ENCODE data around the gene LSM12. TPM values are rescaled to one million over a fixed set of nuclear protein-coding genes. Genes with fewer than 3 reads are reported as not detected.

LSM12 gene
- total and polyA plus RNA-seq, 7 donors: 39.6 to 65.9 (median 47.9) TPM

GRCh38 chr17:44113382-44113781 lies 46.9 kb upstream of the LSM12 start:
- intact Hi-C loops (cut with DNase I): loop anchor here (5.0 to 10.0 kb wide), 3 partner anchors 41 to 1731 kb away; partner anchors contain the start of genes G6PC3 (in 1 of the 2) and TMEM101 (in 1 of the 2)
- peaks cover 88% of the 10 kb centered on the region for H3K4me1 ChIP-seq
- H3K9me3 ChIP-seq: no peaks in the 10 kb centered on the region
- H3K4me3 ChIP-seq: peak overlapping the region; percentile 1
- WGBS, 3 donors: 50 to 100% (median 82%) methylated on average over 1 of the region's 1 CpG
- DNase-seq (no peak), ATAC-seq (no peak)
- no peaks in the 10 kb centered on the region for H3K27me3 ChIP-seq (ENCODE audit: insufficient read depth in 3 of 3, low read length in 2 of 3)
- TF ChIP-seq CTCF (IDR thresholded peaks at IDR 0.05): no peak
- H3K27ac ChIP-seq: peak overlapping the region; percentile 96
- peaks cover 0 to 30% of the 10 kb centered on the region in 2 donors for H3K36me3 ChIP-seq (ENCODE audit: insufficient read depth in 1 of 2, low read depth in 1 of 2)

DNA sequence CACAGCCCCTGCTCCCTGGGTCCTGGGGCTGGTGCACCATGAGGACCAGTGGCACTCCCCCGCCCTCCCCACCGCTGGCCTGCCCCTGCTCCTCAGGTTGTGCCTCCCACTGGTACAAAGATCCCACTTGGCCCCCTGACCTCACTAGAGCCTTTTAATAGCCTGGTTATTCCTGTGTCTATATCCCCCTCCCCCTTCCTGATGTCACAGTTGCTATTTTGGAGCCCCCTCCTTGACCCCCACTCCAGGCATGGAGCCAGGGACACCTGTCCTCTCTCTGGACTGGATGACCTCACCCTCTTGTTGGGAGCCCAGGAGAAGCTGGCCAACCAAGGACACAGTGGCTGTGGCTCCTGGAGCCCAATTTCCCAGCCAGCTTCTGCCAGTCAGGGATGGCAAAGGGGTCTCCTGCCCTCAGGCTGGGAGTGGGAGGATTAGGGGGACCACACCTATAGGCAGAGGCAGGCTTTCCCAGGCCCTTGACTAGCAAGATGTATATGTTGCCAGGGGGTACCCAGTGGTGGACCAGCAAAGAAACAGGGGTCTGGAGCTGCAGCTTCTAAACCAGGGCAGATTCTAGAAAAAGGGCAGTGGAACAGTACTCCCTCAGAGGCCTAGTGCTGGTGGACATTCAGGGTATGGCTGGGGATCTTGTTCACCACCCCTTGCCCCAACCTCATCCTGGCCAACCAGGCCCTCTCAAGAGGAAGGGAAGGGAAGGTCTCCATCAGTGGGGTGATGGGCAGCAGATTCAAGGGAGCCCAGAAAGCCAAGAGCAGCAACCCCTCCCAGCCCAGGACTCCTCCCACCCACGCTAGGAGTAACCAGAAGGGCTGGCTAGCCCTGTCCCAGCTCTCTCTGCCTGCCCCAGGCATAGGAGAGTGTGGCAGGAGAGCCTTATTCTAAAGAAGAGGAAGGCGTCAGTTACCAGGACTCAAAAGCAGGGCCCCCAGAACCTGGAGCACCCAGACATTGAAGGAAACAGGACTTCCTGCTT lies 46.1 kb upstream of the LSM12 start:
- Histone ChIP-seq H3K9me3 (no peaks in the 10 kb centered on the region), H3K27ac (peak overlapping the region; percentile 96), H3K27me3 (ENCODE audit: insufficient read depth in 3 of 3, low read length in 2 of 3) (no peaks in the 10 kb centered on the region), H3K4me3 (no peak overlapping the region), H3K36me3 (ENCODE audit: insufficient read depth in 1 of 2, low read depth in 1 of 2) (peaks cover 0 to 30% of the 10 kb centered on the region in 2 donors), H3K4me1 (peaks cover 90% of the 10 kb centered on the region)
- DNase-seq (peak; percentile 81 to 96), ATAC-seq (peak; percentile 52 to 69 (median 64))
- intact Hi-C loops (cut with DNase I): loop anchor here (5.0 to 10.0 kb wide), 3 partner anchors 40 to 1730 kb away; partner anchors contain the start of genes G6PC3 (in 1 of the 2) and TMEM101 (in 1 of the 2)
- no peak for TF ChIP-seq CTCF (IDR thresholded peaks at IDR 0.05)
- 42 to 49% (median 42%) methylated on average over 4 of the region's 4 CpGs for WGBS, 3 donors

GRCh38 chr17:44111777-44112176 lies 45.3 kb upstream of the LSM12 start:
- 38 to 59% (median 47%) methylated on average over 3 of the region's 3 CpGs for WGBS, 3 donors
- H3K36me3 ChIP-seq (ENCODE audit: insufficient read depth in 1 of 2, low read depth in 1 of 2): peaks cover 0 to 24% of the 10 kb centered on the region in 2 donors
- H3K27me3 ChIP-seq (ENCODE audit: insufficient read depth in 3 of 3, low read length in 2 of 3): no peaks in the 10 kb centered on the region
- DNase-seq (no peak), ATAC-seq (no peak)
- H3K4me1 ChIP-seq: peaks cover 93% of the 10 kb centered on the region
- no peak for TF ChIP-seq CTCF (IDR thresholded peaks at IDR 0.05)
- H3K27ac ChIP-seq: peak overlapping the region; percentile 96
- H3K9me3 ChIP-seq: no peaks in the 10 kb centered on the region
- intact Hi-C loops (cut with DNase I): loop anchor here (5.0 to 10.0 kb wide), 3 partner anchors 39 to 1729 kb away; partner anchors contain the start of genes G6PC3 (in 1 of the 2) and TMEM101 (in 1 of the 2)
- H3K4me3 ChIP-seq: peak overlapping the region; percentile 72

DNA sequence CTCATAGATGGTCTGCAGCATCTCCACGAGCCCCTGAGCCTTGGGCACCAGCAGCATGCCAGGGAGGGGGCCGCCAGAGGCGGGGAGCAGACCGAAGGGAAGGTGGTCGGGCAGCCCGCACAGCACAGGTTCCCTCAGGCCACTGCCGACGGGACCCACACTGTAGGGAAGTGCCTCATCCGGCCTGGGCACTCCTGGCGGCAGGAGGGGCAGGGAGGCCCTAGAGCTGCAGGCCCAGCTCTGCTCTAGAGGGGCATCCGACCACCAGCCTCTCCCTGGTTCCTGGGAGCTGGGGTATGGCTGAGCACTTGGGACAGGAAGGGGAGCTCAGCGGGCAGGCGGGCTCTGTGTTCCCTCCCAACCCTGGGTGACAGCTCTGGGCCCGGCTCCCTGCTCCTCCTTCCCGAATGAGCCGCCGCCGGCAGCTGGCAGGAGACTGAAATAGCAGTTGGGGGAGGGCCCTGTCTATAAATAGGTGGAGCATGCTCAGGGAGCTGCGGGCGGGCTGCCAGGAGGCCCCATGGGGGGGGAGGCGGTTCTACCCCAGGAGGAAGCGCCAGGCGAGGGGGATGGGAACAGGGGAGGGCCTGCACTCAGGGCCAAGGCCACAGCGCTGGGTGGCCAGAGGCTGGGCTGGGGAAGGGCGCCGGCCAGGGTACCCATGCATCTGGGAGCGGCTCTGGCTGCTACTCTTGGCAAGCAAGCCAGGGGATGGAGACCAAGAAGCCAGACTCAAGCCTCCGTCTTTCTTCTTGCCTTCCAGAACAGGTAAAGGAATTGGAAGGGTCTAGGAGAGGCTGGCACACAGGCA lies 44.6 kb upstream of the LSM12 start:
- 2% methylated on average over 22 to 28 of the region's 28 CpGs for WGBS, 3 donors
- Histone ChIP-seq H3K4me1 (peaks cover 98% of the 10 kb centered on the region), H3K27ac (peak overlapping the region; percentile 96), H3K36me3 (ENCODE audit: insufficient read depth in 1 of 2, low read depth in 1 of 2) (peaks cover 0 to 18% of the 10 kb centered on the region in 2 donors), H3K4me3 (peak overlapping the region; percentile 72), H3K9me3 (no peaks in the 10 kb centered on the region), H3K27me3 (ENCODE audit: insufficient read depth in 3 of 3, low read length in 2 of 3) (no peaks in the 10 kb centered on the region)
- intact Hi-C loops (cut with DNase I): loop anchor here (5.0 to 10.0 kb wide), 3 partner anchors 39 to 1729 kb away; partner anchors contain the start of genes G6PC3 (in 1 of the 2) and TMEM101 (in 1 of the 2)
- DNase-seq: peak; percentile 98 to 100
- TF ChIP-seq CTCF (IDR thresholded peaks at IDR 0.05): no peak
- ATAC-seq: peak; percentile 73 to 80 (median 78)

Data from psoas muscle (tissue), 8 donors.